HepG2 (cell line): ENCODE results near the gene TMEM267. TPM values are rescaled to one million over a fixed set of nuclear protein-coding genes. Genes with fewer than 3 reads are reported as not detected.

Experiments
- ATAC-seq: fragments of 200-7000 bp; cut with Tn5 transposase; 3 replicates; pipeline ENCODE4 v1.9.1; 2020; ENCODE audit warnings: mild to moderate bottlenecking, moderate library complexity
- BruUV-seq: library from RNA; stranded (reverse); fragments of 400-500 nt; replicated peaks from 2 replicates; lab custom pipeline; 2021; lab: Mats Ljungman, UMichigan
- CTCF ChIA-PET: fragments of 300-600 bp; formaldehyde crosslinking; extraction: SDS; loops from one replicate; lab custom pipeline; 2021; ENCODE audit warnings: low total read pairs, inconsistent platforms, low intra/inter-chr PET ratio; lab: Yijun Ruan, JAX
- POLR2A ChIA-PET: fragments of 350-600 bp; sonication (Branson Sonifier 250); formaldehyde crosslinking; loops from one replicate; lab custom pipeline; 2020; ENCODE audit warnings: antibody characterized with exemption, inconsistent platforms; lab: Yijun Ruan, JAX
- DNase-seq: peaks from one replicate; pipeline ENCODE4 v3.0.0-alpha.2; 2015; ENCODE audit warnings: low spot score
- FAIRE-seq: peaks from 3 replicates; lab custom pipeline; 2011; peaks lifted over from hg19 to GRCh38; lab: Jason Lieb, UNC
- H2AFZ ChIP-seq: one replicate; pipeline ENCODE4 v1.6.1; 2011; ENCODE audit warnings: low read length, inconsistent platforms
- H3K27ac ChIP-seq: fragments of 300-600 bp; 3 replicates; pipeline ENCODE4 v1.8.0; 2011; ENCODE audit warnings: mixed run types, mild to moderate bottlenecking, mixed read lengths, low read length, inconsistent platforms; ENCODE audit not compliant: insufficient read depth; ENCODE audit errors: extremely low read length
- H3K27me3 ChIP-seq, 2 experiments: fragments of 200-600 bp in 1 of 2; 2 replicates in 1 of 2; 3 replicates in 1 of 2; pipeline versions ENCODE4 v1.6.0 to v1.8.0; 2011; ENCODE audit warnings: low read length in 2 of 2, mild to moderate bottlenecking in 2 of 2, moderate library complexity in 2 of 2, inconsistent platforms in 1 of 2; ENCODE audit not compliant: insufficient read depth in 2 of 2, control insufficient read depth in 1 of 2
- H3K36me3 ChIP-seq, 2 experiments: fragments of 200-600 bp in 1 of 2; replicated peaks in 1 of 2; 2 replicates in 1 of 2; 3 replicates in 1 of 2; pipeline versions ENCODE4 v1.5.1 to v1.8.0; 2011; ENCODE audit warnings: low read length in 2 of 2, inconsistent platforms in 1 of 2; ENCODE audit not compliant: insufficient read depth in 2 of 2, control insufficient read depth in 1 of 2
- H3K4me1 ChIP-seq: 2 replicates; pipeline ENCODE4 v1.5.1; 2012; ENCODE audit warnings: low read length, inconsistent platforms; ENCODE audit not compliant: insufficient read depth
- H3K4me2 ChIP-seq: 2 replicates; pipeline ENCODE4 v1.6.0; 2011; ENCODE audit warnings: low read depth, low read length, inconsistent platforms
- H3K4me3 ChIP-seq, 3 experiments: fragments of 200-600 bp in 1 of 3; sonication (generic), shearing (Covaris generic) in 1 of 3; replicated peaks in 1 of 3; 2 replicates each; pipeline ENCODE4 v1.5.1; 2011 to 2016; ENCODE audit warnings: low read length in 3 of 3, inconsistent platforms in 2 of 3, low read depth in 2 of 3, mild to moderate bottlenecking in 2 of 3, control low read depth in 1 of 3, mixed read lengths in 1 of 3; ENCODE audit not compliant: insufficient read depth in 1 of 3
- H3K79me2 ChIP-seq: one replicate; pipeline ENCODE4 v1.6.1; 2011; ENCODE audit warnings: low read length, inconsistent platforms; ENCODE audit not compliant: insufficient read depth
- H3K9ac ChIP-seq: 2 replicates; pipeline ENCODE4 v1.6.0; 2011; ENCODE audit warnings: mild to moderate bottlenecking, low read depth, low read length, inconsistent platforms; ENCODE audit not compliant: insufficient read depth
- H3K9me3 ChIP-seq: 2 replicates; pipeline ENCODE4 v1.5.1; 2012; ENCODE audit warnings: mild to moderate bottlenecking, low read length
- H4K20me1 ChIP-seq: 2 replicates; pipeline ENCODE4 v1.6.0; 2011; ENCODE audit warnings: inconsistent platforms, mild to moderate bottlenecking, low read length, moderate library complexity; ENCODE audit not compliant: insufficient read depth
- ARID3A ChIP-seq: IDR thresholded peaks from 2 replicates; pipeline ENCODE4 v1.6.1; 2012; ENCODE audit warnings: low read depth, low read length, improper control_type of control experiment
- DNMT3B ChIP-seq: conservative IDR thresholded peaks from 2 replicates; pipeline ENCODE4 v1.6.1; 2016; ENCODE audit warnings: missing biosample characterization, control low read depth
- EED ChIP-seq: sonication (generic); formaldehyde crosslinking; IDR thresholded peaks from 2 replicates; pipeline ENCODE4 v1.5.0; 2020; ENCODE audit warnings: mild to moderate bottlenecking, missing genetic modification reagents
- KAT2B ChIP-seq: fragments of 150-350 bp; IDR thresholded peaks from 2 replicates; pipeline ENCODE4 v1.6.1; 2014; ENCODE audit warnings: low read depth, low read length, borderline replicate concordance
- MEIS1 ChIP-seq: sonication (generic); formaldehyde crosslinking; IDR thresholded peaks from 2 replicates; pipeline ENCODE4 v1.9.0; 2021; ENCODE audit warnings: mild to moderate bottlenecking, missing genetic modification reagents, moderate library complexity, borderline replicate concordance
- MTA3 ChIP-seq: sonication (generic); formaldehyde crosslinking; IDR thresholded peaks from 2 replicates; pipeline ENCODE4 v1.4.0; 2020; ENCODE audit warnings: missing genetic modification reagents
- MTF2 ChIP-seq: sonication (generic); formaldehyde crosslinking; IDR thresholded peaks from 2 replicates; pipeline ENCODE4 v1.5.0; 2020; ENCODE audit warnings: missing genetic modification reagents, borderline replicate concordance
- NR2F1 ChIP-seq, 2 experiments: fragments of 450-650 bp in 1 of 2; formaldehyde crosslinking in 1 of 2; IDR thresholded peaks; 2 replicates each; pipeline versions ENCODE4 v1.5.0 to v1.6.1; 2016 to 2020; ENCODE audit warnings: mild to moderate bottlenecking in 1 of 2, missing compliant biosample characterization in 1 of 2, missing genetic modification reagents in 1 of 2, moderate library complexity in 1 of 2
- NR2F2 ChIP-seq: IDR thresholded peaks from 2 replicates; pipeline ENCODE4 v1.6.1; 2012; ENCODE audit warnings: low read depth, inconsistent platforms, borderline replicate concordance
- NR2F6 ChIP-seq, 2 experiments: IDR thresholded peaks; 2 replicates each; pipeline ENCODE4 v1.6.1; 2016; ENCODE audit warnings: antibody characterized with exemption in 1 of 2, mild to moderate bottlenecking in 1 of 2
- RCOR2 ChIP-seq: IDR thresholded peaks from 2 replicates; pipeline ENCODE4 v1.6.1; 2016; ENCODE audit warnings: missing biosample characterization, missing genetic modification reagents
- SIX1 ChIP-seq: sonication (generic); formaldehyde crosslinking; IDR thresholded peaks from 2 replicates; pipeline ENCODE4 v1.4.0; 2020; ENCODE audit warnings: missing genetic modification reagents, borderline replicate concordance
- STAG1 ChIP-seq: sonication (generic); formaldehyde crosslinking; IDR thresholded peaks from 2 replicates; pipeline ENCODE4 v1.4.0; 2020; ENCODE audit warnings: missing genetic modification reagents
- ZNF616 ChIP-seq: sonication (generic); formaldehyde crosslinking; IDR thresholded peaks from 2 replicates; pipeline ENCODE4 v1.5.0; 2020; ENCODE audit warnings: low read depth, mild to moderate bottlenecking, missing genetic modification reagents
- ZNF792 ChIP-seq: IDR thresholded peaks from 2 replicates; pipeline ENCODE4 v1.6.1; 2016
- WGBS: methylation state at CpG from one replicate; pipeline ENCODE4 v1.1.6; 2017; ENCODE audit warnings: low lambda C conversion rate; 5-methylcytosine and 5-hydroxymethylcytosine counted together
- in situ Hi-C: cut with HindIII; loops from 2 replicates; pipeline ENCODE4 v1.10.0; 2017; ENCODE audit warnings: low pct_unique_long_range_greater_than_20kb; ENCODE audit not compliant: extremely low pct_ligation_motif_present
- intact Hi-C: fragments of 100-400 bp; cut with micrococcal nuclease; formaldehyde crosslinking; loops from one replicate; pipeline ENCODE4 v1.10.0; 2022; ENCODE audit not compliant: unreplicated experiment
- polyA plus RNA-seq, 8 experiments: library from polyadenylated mRNA; depleted of rRNA in 3 of 8; stranded (reverse) in 7 of 8; unstranded in 1 of 8; fragments of >200 nt; fragmentation: Illumina TruSeq in 4 of 8; extraction: Trizol in 4 of 8; gene quantifications; 2 replicates each; pipeline versions ENCODE4 v1.2.1 to v1.2.3, GENCODE V29; 2011 to 2016; ENCODE audit warnings: low read depth in 4 of 8, missing spikeins in 1 of 8, mixed read lengths in 1 of 8; ENCODE audit not compliant: insufficient read depth in 1 of 8
- total RNA-seq, 5 experiments: library from RNA; depleted of rRNA; stranded (reverse); fragments of >200 nt; fragmentation: Illumina TruSeq; extraction: Trizol; gene quantifications; 2 replicates each; pipeline ENCODE4 v1.2.3, GENCODE V29; 2016; ENCODE audit warnings: low read depth in 1 of 5
- TF ChIP-seq, protein P1 (sequence below): sonication (generic); formaldehyde crosslinking; IDR thresholded peaks from 2 replicates; pipeline ENCODE4 v1.9.0; 2022; ENCODE audit warnings: low read depth, missing genetic modification reagents
- TF ChIP-seq, protein P2 (sequence below): sonication (generic); formaldehyde crosslinking; IDR thresholded peaks from 2 replicates; pipeline ENCODE4 v1.4.0; 2020; ENCODE audit warnings: missing genetic modification reagents

The TMEM267 gene
- total and polyA plus RNA-seq, 2 of the 13 experiments (the other 11 are each of a cell fraction or from before 2014, with no cell fraction given), result 8.9 to 12.6 TPM

DNA sequence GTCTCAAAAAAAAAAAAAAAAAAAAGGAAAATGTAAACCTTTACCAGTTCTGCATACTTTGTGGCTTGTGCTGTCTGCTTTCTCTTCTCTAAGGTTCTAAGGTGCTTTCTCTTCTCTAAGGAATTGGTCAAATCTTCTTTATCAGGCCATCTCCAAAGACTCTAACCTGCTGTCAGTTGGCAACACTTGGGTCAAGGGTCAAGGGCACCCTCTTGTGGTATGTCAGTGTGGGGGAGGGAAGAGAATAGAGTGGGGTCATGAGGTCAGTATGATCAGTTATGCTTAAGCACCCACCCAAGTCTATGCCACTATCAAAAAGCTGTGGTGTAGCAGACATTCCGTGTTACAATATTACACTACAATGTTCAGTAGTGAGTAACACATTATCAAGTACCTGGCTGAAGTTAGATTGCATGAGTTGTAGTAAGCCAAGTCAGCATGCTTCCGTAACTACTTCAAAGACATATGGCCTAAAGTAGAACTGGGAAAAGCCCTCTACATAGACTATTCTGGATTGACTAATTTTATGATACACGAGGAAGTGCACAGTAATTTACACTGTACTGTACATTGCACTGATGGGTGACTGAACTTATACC lies 46.5 kb downstream of the TMEM267 start:
- H4K20me1 ChIP-seq, result no peaks in the 10 kb centered on the region
- H3K4me2 ChIP-seq, result no peak overlapping the region
- no TSS peak for BruUV-seq
- H3K36me3 ChIP-seq, result no peaks in the 10 kb centered on the region
- H3K9ac ChIP-seq, result no peak overlapping the region
- H3K4me1 ChIP-seq, result peaks cover 34% of the 10 kb centered on the region
- ChIA-PET POLR2A (no interaction called here), CTCF (no interaction called here)
- WGBS, result 74% methylated on average over 3 of the region's 3 CpGs
- H3K27ac ChIP-seq, result no peak overlapping the region
- no peaks in the 10 kb centered on the region for H3K27me3 ChIP-seq
- H3K79me2 ChIP-seq, result no peaks in the 10 kb centered on the region
- FAIRE-seq (no peak), ATAC-seq (no peak), DNase-seq (no peak)
- H3K9me3 ChIP-seq, result no peaks in the 10 kb centered on the region
- H2AFZ ChIP-seq, result no peak overlapping the region
- H3K4me3 ChIP-seq, result no peak overlapping the region
- in situ Hi-C loops, result no loop called here
- intact Hi-C loops, result no loop called here
- no peak for TF ChIP-seq ZNF792 (CRISPR knock-in tag)
- no peak for TF ChIP-seq MEIS1 (CRISPR knock-in tag)
- no peak for TF ChIP-seq RCOR2 (CRISPR knock-in tag)
- TF ChIP-seq DNMT3B, result no peak
- TF ChIP-seq STAG1 (CRISPR knock-in tag), result 0 out of 2 replicates have a peak, but pooled peaks have one; percentile 10
- TF ChIP-seq MTF2, result no peak
- peak; percentile 89 for TF ChIP-seq NR2F6 (IDR thresholded peaks at IDR 0.05)
- TF ChIP-seq NR2F6 (CRISPR knock-in tag; IDR thresholded peaks at IDR 0.05), result peak; percentile 87
- no peak for TF ChIP-seq ZNF616 (CRISPR knock-in tag)
- no peak for TF ChIP-seq EED
- TF ChIP-seq NR2F2, result 0 out of 2 replicates have a peak, but pooled peaks have one; percentile 27
- TF ChIP-seq KAT2B, result no peak
- TF ChIP-seq SIX1, result no peak
- TF ChIP-seq ARID3A, result no peak
- TF ChIP-seq, protein P1, sequence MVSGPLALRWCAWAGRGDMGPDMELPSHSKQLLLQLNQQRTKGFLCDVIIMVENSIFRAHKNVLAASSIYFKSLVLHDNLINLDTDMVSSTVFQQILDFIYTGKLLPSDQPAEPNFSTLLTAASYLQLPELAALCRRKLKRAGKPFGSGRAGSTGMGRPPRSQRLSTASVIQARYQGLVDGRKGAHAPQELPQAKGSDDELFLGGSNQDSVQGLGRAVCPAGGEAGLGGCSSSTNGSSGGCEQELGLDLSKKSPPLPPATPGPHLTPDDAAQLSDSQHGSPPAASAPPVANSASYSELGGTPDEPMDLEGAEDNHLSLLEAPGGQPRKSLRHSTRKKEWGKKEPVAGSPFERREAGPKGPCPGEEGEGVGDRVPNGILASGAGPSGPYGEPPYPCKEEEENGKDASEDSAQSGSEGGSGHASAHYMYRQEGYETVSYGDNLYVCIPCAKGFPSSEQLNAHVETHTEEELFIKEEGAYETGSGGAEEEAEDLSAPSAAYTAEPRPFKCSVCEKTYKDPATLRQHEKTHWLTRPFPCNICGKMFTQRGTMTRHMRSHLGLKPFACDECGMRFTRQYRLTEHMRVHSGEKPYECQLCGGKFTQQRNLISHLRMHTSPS (CRISPR knock-in tag), result no peak
- TF ChIP-seq MTA3 (CRISPR knock-in tag), result no peak
- TF ChIP-seq, protein P2, sequence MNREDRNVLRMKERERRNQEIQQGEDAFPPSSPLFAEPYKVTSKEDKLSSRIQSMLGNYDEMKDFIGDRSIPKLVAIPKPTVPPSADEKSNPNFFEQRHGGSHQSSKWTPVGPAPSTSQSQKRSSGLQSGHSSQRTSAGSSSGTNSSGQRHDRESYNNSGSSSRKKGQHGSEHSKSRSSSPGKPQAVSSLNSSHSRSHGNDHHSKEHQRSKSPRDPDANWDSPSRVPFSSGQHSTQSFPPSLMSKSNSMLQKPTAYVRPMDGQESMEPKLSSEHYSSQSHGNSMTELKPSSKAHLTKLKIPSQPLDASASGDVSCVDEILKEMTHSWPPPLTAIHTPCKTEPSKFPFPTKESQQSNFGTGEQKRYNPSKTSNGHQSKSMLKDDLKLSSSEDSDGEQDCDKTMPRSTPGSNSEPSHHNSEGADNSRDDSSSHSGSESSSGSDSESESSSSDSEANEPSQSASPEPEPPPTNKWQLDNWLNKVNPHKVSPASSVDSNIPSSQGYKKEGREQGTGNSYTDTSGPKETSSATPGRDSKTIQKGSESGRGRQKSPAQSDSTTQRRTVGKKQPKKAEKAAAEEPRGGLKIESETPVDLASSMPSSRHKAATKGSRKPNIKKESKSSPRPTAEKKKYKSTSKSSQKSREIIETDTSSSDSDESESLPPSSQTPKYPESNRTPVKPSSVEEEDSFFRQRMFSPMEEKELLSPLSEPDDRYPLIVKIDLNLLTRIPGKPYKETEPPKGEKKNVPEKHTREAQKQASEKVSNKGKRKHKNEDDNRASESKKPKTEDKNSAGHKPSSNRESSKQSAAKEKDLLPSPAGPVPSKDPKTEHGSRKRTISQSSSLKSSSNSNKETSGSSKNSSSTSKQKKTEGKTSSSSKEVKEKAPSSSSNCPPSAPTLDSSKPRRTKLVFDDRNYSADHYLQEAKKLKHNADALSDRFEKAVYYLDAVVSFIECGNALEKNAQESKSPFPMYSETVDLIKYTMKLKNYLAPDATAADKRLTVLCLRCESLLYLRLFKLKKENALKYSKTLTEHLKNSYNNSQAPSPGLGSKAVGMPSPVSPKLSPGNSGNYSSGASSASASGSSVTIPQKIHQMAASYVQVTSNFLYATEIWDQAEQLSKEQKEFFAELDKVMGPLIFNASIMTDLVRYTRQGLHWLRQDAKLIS (CRISPR knock-in tag), result no peak
- TF ChIP-seq NR2F1 (CRISPR knock-in tag; IDR thresholded peaks at IDR 0.05), result peak; percentile 63 to 69; a peak in 3 of 4 replicates
